GM12873 (cell line): ENCODE results near the gene ENOX2.

Experiments used
- TF ChIP-seq, protein P1 (sequence below): IDR thresholded peaks from 2 replicates; pipeline ENCODE4 v1.5.1; 2012; ENCODE audit warnings: low read depth, mild to moderate bottlenecking, moderate library complexity, low read length, control low read depth; ENCODE audit not compliant: insufficient read depth; ENCODE audit errors: missing control alignments

The ENOX2 gene

DNA sequence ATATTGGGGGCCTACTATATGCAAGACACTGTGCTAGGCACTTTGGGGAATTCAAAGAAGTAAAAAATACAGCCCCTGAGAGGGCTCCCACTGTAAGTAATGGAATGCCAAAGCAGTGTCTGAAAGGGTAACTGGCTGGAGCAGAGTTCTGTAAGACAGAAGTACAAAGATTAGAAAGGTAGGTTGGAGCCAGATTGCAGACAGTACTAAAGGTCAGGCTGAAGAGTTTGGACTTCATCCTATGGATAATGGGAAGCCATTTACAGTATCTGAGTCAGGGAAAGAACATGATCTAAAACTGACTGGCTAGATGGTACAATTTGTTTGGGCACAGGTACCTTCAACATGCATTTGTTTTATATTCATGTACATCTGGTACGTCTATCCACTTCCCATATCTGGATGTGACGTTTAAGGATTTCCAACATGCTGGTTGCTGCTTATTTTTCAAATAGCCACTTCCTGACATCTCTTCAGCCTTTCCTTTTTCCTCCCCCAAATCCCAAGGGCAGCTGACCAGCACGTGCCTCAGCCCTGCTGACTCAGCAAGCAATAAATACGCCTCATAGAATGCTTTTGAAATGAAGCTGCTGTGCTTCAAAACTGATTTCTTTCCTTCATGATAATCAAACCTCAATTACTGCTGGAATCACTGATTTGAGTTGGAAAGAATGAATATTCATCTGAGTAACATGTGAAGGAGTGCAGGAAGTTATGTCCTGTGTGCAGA, 9.5 kb downstream of the ENOX2 start:
- TF ChIP-seq, protein P1, sequence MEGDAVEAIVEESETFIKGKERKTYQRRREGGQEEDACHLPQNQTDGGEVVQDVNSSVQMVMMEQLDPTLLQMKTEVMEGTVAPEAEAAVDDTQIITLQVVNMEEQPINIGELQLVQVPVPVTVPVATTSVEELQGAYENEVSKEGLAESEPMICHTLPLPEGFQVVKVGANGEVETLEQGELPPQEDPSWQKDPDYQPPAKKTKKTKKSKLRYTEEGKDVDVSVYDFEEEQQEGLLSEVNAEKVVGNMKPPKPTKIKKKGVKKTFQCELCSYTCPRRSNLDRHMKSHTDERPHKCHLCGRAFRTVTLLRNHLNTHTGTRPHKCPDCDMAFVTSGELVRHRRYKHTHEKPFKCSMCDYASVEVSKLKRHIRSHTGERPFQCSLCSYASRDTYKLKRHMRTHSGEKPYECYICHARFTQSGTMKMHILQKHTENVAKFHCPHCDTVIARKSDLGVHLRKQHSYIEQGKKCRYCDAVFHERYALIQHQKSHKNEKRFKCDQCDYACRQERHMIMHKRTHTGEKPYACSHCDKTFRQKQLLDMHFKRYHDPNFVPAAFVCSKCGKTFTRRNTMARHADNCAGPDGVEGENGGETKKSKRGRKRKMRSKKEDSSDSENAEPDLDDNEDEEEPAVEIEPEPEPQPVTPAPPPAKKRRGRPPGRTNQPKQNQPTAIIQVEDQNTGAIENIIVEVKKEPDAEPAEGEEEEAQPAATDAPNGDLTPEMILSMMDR = no peak

DNA sequence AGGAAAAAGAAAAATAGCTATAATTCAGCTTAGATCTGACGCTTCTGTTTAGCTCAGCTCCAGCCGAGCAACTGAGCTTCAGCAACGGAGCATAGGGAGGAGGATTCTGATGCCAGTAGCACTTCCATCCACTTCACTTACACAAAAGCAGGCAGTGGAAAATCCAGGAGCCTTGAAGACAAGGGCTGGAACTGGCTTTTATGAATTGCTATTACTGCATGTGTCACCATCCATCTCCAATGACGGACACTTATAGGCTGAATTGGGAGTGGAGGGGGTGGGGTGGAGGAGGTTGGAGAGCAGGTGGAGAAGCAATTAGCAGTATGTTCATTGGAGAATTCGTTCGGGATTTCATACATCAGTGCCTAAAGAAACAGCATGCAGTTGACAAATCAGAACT, 15.6 kb downstream of the ENOX2 start:
- TF ChIP-seq, protein P1 = no peak

- TF ChIP-seq, protein P1 = no peak
These were observed 17.0 kb downstream of the ENOX2 start for GRCh38 chrX:130885996-130886395.

DNA sequence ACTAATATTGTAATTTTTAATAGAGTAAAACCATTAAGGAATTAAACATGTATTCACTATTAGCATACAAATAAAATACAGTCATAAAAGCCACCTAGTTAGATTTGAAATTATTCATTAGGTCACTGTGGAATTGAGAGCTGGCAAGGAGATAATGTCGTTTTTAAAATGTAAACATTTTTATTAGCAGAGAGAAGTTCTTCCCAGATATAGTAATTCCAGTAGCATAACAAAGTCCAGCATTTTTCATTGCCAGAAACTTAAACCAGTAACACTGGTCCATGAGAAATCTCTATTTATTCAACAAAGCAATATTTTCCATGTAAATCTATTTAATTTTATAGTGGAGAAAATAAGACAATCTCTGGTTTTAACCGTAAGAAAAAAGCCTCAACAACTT, 17.5 kb downstream of the ENOX2 start:
- TF ChIP-seq, protein P1 = no peak

DNA sequence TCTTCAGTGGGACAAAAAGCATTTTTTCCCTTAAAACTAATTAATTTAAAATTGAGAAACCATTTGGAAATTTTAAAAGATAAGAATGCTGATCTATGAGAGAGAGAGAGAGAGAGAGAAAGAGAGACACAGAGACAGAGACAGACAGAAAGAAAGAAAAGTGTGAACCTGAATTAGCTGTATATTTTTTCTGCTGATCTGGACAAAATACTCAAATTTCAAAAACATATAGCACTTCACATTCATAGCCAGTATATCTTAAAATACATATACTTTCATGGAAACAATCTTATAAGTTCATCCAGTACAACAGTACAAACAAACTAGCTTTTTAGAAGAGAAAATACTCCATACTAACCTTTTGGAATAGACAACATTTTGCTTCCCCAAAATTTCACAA, 18.4 kb downstream of the ENOX2 start:
- TF ChIP-seq, protein P1 = no peak

DNA sequence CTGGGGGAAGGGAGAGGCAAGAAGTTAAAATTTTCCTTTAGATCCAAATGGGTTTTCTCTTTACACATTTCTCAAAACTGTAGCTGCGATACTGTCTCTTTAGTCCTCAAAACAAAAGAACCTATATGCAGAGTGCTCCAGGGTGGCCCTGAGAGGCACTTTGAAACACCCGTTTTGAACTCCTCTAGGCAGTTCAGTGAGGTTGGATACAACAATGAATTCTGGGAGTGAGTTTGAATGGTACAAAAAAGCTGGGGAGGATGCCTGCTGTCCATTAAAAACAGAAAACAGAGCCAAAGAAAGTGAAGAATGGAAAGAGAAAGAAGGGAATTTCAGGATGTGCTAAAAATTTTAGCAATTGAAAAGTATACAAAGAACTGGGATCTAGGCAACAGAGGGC, 23.1 kb downstream of the ENOX2 start:
- TF ChIP-seq, protein P1 = no peak

GRCh38 chrX:130878350-130879341, 24.4 kb downstream of the ENOX2 start:
- TF ChIP-seq, protein P1 = no peak
